GM19463 (cell line): Measurements from ENCODE around the gene ARFIP2.

Experiments
- ATAC-seq: cut with Tn5 transposase; IDR thresholded peaks from one replicate; pipeline ENCODE4 v1.9.1; 2021; ENCODE audit warnings: mild to moderate bottlenecking, moderate library complexity; ENCODE audit not compliant: unreplicated experiment

Gene ARFIP2

GRCh38 chr11:6448574-6448973 lies 32.6 kb downstream of the ARFIP2 start:
- no peak for ATAC-seq

GRCh38 chr11:6443269-6444003 lies 37.7 kb downstream of the ARFIP2 start:
- ATAC-seq, result peak; percentile 91

- no peak for ATAC-seq
Measured at GRCh38 chr11:6442441-6442840, 38.7 kb downstream of the ARFIP2 start.

- no peak for ATAC-seq
Measured at GRCh38 chr11:6440906-6441358, 40.2 kb downstream of the ARFIP2 start, which contains the start of gene HPX. Gene HPX, minus strand, starts transcription at chr11:6440987. Its CDS starts 24 bp downstream, at chr11:6440963.

- no peak for ATAC-seq
Measured at GRCh38 chr11:6438979-6439571, 42.1 kb downstream of the ARFIP2 start.

GRCh38 chr11:6437993-6438392 lies 43.1 kb downstream of the ARFIP2 start:
- ATAC-seq, result no peak

- no peak for ATAC-seq
Measured at GRCh38 chr11:6437423-6437822, 43.7 kb downstream of the ARFIP2 start.

- no peak for ATAC-seq
Measured at GRCh38 chr11:6433998-6434660, 47.0 kb downstream of the ARFIP2 start.

- no peak for ATAC-seq
Measured at GRCh38 chr11:6431861-6432260, 49.3 kb downstream of the ARFIP2 start.

GRCh38 chr11:6427516-6427915 lies 53.6 kb downstream of the ARFIP2 start:
- ATAC-seq, result no peak
